Suprapubic skin (tissue), 4 donors: ENCODE results near the gene IQGAP2.

Source experiments
- CTCF ChIP-seq, 2 donors: fragments of 200-600 bp in 1 of 2; fragments of 450-650 bp in 1 of 2; sonication (generic) in 1 of 2; IDR thresholded peaks; one replicate each; pipeline ENCODE4 v1.5.1; 2016 to 2019; ENCODE audit warnings: antibody characterized with exemption in 2 of 2, mild to moderate bottlenecking in 1 of 2, moderate library complexity in 1 of 2
- POLR2A ChIP-seq, 2 donors: fragments of 450-650 bp; IDR thresholded peaks; one replicate each; pipeline ENCODE4 v1.6.1; 2017; ENCODE audit warnings: antibody characterized with exemption in 2 of 2, mild to moderate bottlenecking in 2 of 2, moderate library complexity in 2 of 2
- POLR2AphosphoS5 ChIP-seq, 3 donors: sonication (generic); formaldehyde crosslinking; IDR thresholded peaks; one replicate each; pipeline ENCODE4 v1.6.1; 2017; ENCODE audit warnings: antibody characterized with exemption in 3 of 3

GRCh38 chr5:76363352-76364225 lies 39.5 kb upstream of the IQGAP2 start:
- TF ChIP-seq POLR2AphosphoS5 (IDR thresholded peaks at IDR 0.05) (no peak), CTCF (IDR thresholded peaks at IDR 0.05) (no peak), POLR2A (IDR thresholded peaks at IDR 0.05) (no peak)
